GM12873 (cell line): ENCODE data around the gene STRIP2.

Source experiments
- TF ChIP-seq, protein P1 (sequence below): IDR thresholded peaks from 2 replicates; pipeline ENCODE4 v1.5.1; 2012; ENCODE audit warnings: low read depth, mild to moderate bottlenecking, moderate library complexity, low read length, control low read depth; ENCODE audit not compliant: insufficient read depth; ENCODE audit errors: missing control alignments

Gene STRIP2

DNA sequence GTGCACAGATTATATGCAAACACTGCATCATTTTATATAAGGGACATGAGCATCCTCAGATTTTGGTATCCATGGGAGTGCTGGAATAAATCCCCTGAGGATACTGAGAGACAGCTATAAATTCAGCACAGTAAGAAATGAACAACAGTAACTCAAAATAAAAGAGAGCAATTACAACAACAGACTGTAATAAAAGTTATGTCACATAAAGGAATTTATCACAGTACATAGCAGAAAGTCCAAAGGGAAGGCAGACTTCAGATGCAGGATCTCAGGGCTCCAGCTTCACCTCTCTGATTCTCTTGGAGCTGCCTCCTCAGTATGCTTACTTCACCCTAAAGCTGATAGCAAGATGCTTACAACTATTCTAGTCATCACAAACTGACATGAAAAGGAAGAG lies 43.9 kb upstream of the STRIP2 start:
- TF ChIP-seq, protein P1, sequence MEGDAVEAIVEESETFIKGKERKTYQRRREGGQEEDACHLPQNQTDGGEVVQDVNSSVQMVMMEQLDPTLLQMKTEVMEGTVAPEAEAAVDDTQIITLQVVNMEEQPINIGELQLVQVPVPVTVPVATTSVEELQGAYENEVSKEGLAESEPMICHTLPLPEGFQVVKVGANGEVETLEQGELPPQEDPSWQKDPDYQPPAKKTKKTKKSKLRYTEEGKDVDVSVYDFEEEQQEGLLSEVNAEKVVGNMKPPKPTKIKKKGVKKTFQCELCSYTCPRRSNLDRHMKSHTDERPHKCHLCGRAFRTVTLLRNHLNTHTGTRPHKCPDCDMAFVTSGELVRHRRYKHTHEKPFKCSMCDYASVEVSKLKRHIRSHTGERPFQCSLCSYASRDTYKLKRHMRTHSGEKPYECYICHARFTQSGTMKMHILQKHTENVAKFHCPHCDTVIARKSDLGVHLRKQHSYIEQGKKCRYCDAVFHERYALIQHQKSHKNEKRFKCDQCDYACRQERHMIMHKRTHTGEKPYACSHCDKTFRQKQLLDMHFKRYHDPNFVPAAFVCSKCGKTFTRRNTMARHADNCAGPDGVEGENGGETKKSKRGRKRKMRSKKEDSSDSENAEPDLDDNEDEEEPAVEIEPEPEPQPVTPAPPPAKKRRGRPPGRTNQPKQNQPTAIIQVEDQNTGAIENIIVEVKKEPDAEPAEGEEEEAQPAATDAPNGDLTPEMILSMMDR = no peak

DNA sequence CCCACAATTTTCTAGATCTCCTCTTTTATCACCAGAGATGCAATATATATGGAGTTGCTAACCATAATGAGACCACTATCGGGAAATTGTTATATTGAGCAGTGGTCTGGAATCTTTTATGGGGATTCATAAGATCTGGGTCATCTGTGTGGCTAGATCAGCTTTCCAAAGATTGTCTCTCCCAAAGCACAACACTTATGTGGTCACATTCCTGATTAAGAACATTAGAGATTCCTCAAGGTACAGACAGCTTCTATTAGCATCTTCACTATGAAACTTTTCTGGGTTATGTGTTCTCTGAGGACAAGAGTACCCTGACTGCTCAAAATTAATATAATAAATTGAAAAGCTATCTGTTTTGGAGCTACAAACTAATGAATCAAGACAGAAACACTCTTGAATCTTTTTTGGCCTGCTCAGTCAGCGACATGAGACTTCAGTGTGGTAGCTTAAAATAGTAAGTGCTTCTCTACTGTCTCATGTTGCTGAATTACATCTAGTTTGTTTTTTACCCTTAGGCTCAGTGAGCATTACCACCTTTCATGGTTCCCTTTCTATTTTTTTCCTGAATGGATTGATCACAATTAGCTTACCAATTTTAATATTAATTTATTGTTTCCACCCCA lies 42.6 kb upstream of the STRIP2 start:
- TF ChIP-seq, protein P1 = no peak

DNA sequence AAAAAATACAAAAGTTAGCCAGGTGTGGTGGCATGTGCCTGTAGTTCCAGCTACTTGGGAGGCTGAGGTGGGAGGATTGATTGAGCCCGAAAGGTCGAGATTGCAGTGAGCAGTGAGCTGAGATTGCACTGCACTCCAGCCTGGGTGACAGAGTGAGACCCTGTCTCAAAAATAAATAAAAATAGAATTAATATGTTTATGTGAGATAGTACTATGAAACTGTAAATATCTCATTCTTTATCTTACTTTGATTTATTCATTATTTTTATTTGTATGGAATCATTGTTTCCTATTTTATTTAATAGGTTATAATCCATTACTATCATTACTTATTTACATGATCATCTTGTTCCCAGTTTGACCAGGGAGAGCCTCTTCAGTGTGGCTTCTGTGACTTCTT lies 41.0 kb upstream of the STRIP2 start:
- TF ChIP-seq, protein P1 = no peak

DNA sequence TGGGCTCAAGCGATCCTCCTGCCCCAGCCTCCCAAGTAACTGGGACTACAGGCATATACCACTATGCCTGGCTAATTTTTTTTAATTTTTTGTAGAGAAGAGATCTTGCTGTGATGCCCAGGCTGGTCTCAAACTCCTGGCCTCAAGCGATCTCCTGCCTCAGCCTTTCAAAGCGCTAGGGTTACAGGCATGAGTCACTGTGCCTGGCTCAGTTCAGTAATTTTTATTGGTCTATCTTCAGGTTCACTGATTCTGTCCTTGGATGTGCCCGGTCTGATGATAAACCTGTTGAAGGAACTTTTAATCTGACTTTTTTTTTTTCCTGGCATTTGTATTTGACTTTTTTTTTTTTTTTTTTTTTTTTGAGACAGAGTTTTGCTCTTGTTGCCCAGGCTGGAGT lies 40.1 kb upstream of the STRIP2 start:
- TF ChIP-seq, protein P1 = no peak

DNA sequence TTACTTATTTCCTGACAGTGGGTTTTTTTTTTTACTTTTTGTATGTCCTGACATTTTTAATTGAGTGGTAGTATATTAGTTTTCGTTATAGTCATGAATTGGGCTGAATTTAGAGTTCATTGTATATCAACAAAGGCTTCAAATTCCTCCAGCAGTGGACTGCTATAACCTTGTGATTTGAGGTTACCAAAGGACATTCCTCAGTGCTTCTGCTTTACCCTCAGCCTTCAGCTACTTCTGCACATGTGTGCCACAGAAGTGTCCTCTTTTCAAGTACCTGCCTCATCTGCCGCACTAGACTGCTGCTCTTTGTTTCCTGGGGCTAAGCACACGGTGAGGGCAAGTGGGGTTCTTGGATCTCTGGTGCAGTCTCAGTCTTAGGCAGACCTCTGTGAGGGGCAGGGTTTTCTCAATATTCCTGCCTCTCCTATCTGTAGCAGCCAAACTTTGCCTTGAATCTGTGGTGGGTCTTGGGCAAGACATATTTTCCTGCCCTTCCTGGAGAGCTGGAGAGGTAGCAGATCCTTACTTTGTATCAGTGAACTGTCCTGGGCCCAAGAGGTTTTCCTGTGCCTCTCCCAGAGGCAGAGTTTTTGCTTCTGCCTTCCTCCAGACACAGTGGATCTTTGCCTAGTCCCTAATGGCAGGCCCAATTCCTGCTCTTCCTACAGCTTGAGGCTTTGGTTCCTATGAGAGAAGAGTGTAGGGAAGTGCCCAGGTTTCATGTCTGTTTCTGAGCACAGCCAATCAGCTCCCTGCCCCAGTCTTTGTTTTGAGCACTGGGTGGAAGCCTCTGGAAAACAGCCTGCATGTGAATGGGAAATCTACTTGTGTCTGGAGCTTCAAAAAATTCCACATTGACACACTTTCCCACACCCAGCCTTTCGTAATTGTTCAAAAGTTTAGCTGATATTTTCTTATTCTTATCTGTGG lies 39.0 kb upstream of the STRIP2 start:
- TF ChIP-seq, protein P1 = no peak

DNA sequence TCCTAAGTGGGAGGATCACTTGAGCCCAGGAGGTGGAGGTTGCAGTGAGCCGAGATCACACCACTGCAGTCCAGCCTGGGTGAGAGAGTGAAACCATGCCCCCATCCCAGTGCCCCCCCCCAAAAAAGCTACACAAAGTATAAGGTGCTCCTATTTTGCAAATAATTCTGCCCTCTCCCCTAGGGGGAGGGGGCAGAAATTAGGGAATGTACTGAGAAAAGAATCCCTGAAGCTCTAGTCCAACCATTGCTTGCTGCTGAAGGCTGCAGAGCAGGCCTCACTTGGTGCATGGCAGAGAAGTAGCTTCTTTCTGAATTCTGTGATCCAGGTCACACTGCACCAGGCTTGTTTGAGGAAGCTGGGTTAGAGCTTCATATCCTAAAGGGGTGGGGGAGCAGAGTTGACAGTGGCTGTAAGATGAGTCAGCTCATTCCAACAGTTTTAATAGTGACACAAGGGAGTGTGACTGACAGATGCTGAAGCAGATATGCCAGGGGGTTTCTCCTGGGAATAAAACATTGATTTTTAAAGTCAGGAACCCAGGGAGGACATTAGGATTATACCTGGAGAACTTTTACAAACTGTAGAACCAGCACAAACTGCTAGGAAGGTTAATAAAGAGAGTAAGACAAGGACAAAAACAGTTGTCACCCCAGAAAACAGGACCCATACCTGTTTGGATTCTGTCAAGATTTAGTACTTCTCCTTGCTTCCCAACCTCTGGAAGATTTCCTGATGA lies 32.8 kb upstream of the STRIP2 start:
- TF ChIP-seq, protein P1 = no peak
